ENCODE measurements around the gene TAGLN2. TPM values are rescaled to one million over a fixed set of nuclear protein-coding genes. Genes with fewer than 3 reads are reported as not detected.

The TAGLN2 gene
- polyA plus RNA-seq, 2 of the 4 experiments (the other 2 are of a cell fraction): 536 to 811 TPM

GRCh38 chr1:159931795-159932173, 6.5 kb upstream of the TAGLN2 start (continued):
- TF ChIP-seq REST (IDR thresholded peaks at IDR 0.05) (no peak), RCOR1 (IDR thresholded peaks at IDR 0.05; ENCODE audit: low read depth, low read length) (no peak), ZC3H11A (IDR thresholded peaks at IDR 0.05) (no peak), HEYL (CRISPR knock-in tag; IDR thresholded peaks at IDR 0.05) (no peak), HDAC2 (IDR thresholded peaks at IDR 0.05) (no peak)

- Histone ChIP-seq H3K4me1 (peaks cover 8% of the 10 kb centered on the region), H3K9me3 (no peaks in the 10 kb centered on the region), H3K4me2 (no peak overlapping the region), H3K27ac (no peak overlapping the region), H3K4me3 (no peak overlapping the region)
- no peak for TF ChIP-seq FOSB (CRISPR knock-in tag; IDR thresholded peaks at IDR 0.05)
- TF ChIP-seq NPAS2 (CRISPR knock-in tag; IDR thresholded peaks at IDR 0.05; ENCODE audit: borderline replicate concordance): no peak
- no peak for TF ChIP-seq PHF8 (IDR thresholded peaks at IDR 0.05; ENCODE audit: borderline replicate concordance, low read depth)
- TF ChIP-seq ZFP36 (IDR thresholded peaks at IDR 0.05; ENCODE audit: borderline replicate concordance, partially characterized antibody): no peak
- no peak for TF ChIP-seq ATOH8 (CRISPR knock-in tag; IDR thresholded peaks at IDR 0.05; ENCODE audit: low read depth)
- no peak for TF ChIP-seq RNF2 (IDR thresholded peaks at IDR 0.05; ENCODE audit: borderline replicate concordance, low read depth)
- no peak for TF ChIP-seq JUNB (IDR thresholded peaks at IDR 0.05)
- TF ChIP-seq MAFK (IDR thresholded peaks at IDR 0.05; ENCODE audit: partially characterized antibody): no peak
- no peak for TF ChIP-seq MYC (IDR thresholded peaks at IDR 0.05; ENCODE audit: borderline replicate concordance, low read length)
- no peak for TF ChIP-seq BHLHE40 (IDR thresholded peaks at IDR 0.05; ENCODE audit: low read depth, low read length)
- TF ChIP-seq RAD21 (conservative IDR thresholded peaks at IDR 0.05 in 1 of 2, IDR thresholded peaks at IDR 0.05 in 1 of 2): no peak
- TF ChIP-seq, protein P1, sequence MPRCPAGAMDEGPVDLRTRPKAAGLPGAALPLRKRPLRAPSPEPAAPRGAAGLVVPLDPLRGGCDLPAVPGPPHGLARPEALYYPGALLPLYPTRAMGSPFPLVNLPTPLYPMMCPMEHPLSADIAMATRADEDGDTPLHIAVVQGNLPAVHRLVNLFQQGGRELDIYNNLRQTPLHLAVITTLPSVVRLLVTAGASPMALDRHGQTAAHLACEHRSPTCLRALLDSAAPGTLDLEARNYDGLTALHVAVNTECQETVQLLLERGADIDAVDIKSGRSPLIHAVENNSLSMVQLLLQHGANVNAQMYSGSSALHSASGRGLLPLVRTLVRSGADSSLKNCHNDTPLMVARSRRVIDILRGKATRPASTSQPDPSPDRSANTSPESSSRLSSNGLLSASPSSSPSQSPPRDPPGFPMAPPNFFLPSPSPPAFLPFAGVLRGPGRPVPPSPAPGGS (IDR thresholded peaks at IDR 0.05): no peak
- TF ChIP-seq, protein P2, sequence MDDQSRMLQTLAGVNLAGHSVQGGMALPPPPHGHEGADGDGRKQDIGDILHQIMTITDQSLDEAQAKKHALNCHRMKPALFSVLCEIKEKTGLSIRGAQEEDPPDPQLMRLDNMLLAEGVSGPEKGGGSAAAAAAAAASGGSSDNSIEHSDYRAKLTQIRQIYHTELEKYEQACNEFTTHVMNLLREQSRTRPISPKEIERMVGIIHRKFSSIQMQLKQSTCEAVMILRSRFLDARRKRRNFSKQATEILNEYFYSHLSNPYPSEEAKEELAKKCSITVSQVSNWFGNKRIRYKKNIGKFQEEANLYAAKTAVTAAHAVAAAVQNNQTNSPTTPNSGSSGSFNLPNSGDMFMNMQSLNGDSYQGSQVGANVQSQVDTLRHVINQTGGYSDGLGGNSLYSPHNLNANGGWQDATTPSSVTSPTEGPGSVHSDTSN (IDR thresholded peaks at IDR 0.05): no peak
- 80% methylated on average over 13 of the region's 13 CpGs for WGBS (ENCODE audit: missing lambda C conversion rate)
- ATAC-seq (no peak), FAIRE-seq (no peak), DNase-seq (ENCODE audit: low read depth in 1 of 2, low spot score in 1 of 2) (no peak)
- ChIA-PET POLR2A (no interaction called here), CTCF (interaction anchor here (0.5 to 22.4 kb wide), 8 partner anchors 10 to 744 kb away, joined by 3 to 665 read pairs (median 6); partner anchors contain the start of gene IGSF9)
Observed at GRCh38 chr1:159931101-159931794, 5.9 kb upstream of the TAGLN2 start.

Measured in A549 (cell line).